Stimulated activated CD4-positive, alpha-beta T cell treated with anti-CD3 and anti-CD28 coated beads, Interleukin-12 subunit alpha, Interleukin-12 subunit beta, amount 100 ng/mL, for 4 hours (primary cell): Measurements from ENCODE around the gene RTF1.
"Not testable (repeated sequence)": the region's sequence is repeated elsewhere in the genome, so short reads cannot be mapped to it uniquely, and the experiment has no call there.

Source experiments
- DNase-seq: peaks from one replicate; pipeline ENCODE4 v3.0.0-alpha.2; 2020

Gene RTF1

DNA sequence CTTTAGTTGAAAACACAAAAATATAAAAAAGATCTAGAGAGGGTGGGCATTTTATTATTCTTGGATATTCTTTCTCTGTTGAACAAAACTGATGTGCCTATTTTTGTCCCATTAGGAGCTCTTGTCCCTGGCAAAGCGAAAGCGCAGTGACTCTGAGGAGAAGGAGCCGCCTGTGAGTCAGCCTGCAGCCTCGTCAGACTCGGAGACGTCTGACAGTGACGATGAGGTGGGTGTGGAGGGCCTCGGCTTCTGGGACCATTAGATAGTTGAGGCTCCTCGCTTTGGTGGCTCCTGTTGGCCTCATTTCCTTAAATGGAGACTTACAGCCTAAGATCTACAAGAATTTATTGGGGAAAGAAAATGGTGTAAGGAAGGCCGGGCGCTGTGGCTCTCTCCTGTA, 21.3 kb downstream of the RTF1 start:
- no peak for DNase-seq

DNA sequence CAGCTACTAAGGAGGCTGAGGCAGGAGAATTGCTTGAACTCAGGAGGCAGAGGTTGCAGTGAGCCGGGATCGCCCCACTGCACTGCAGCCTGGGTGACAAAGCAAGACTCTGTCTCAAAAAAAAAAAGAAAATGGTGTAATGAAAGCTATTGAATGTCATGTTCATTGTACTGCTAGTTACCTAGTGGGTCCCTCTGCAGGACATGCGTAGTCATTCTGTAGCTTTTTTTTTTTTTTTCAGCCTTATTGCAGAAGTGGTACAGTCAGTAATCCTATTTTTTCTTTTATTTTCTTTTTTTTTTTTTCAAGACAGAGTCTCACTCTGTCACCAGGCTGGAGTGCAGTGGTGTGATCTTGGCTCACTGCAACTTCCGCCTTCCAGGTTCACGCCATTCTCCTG, 21.9 kb downstream of the RTF1 start:
- DNase-seq: not testable (repeated sequence)

DNA sequence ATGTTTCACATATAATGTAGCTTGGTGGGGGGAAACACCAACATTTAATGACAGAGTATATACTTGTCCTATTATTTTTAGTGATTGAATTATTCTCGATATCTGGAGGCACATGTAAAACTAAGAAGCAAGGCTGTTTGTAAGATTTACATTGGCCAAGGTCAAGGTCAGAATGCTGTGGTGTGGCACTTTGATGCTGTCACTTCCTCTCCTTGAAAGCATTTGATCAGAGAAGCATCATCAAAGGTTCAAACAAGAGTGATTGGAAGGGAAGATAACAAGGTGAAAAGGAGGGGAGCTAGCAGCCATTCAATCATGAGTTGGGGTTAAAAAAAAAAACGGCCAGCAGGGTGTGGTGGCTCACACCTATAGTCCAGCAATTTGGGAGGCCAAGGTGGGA, 26.4 kb downstream of the RTF1 start:
- DNase-seq: no peak

DNA sequence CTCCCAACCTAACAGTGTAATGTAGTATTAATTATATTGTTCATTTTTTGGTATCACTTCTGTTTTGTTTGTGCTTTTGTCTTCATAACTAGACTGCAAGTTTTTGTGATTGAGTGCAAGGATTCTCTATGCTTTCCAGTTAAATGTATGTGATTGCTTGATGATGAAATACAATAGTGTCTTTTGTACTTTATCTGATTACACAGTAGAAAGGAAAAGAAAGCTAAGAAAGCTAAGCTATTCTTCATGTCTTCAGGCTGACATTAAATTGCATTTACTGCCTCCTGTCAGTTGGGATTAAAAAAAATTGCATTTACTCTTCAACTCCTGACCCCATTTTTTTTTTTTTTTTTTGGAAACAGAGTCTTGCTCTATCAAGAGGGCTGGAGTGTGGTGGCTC, 28.5 kb downstream of the RTF1 start:
- DNase-seq: no peak

DNA sequence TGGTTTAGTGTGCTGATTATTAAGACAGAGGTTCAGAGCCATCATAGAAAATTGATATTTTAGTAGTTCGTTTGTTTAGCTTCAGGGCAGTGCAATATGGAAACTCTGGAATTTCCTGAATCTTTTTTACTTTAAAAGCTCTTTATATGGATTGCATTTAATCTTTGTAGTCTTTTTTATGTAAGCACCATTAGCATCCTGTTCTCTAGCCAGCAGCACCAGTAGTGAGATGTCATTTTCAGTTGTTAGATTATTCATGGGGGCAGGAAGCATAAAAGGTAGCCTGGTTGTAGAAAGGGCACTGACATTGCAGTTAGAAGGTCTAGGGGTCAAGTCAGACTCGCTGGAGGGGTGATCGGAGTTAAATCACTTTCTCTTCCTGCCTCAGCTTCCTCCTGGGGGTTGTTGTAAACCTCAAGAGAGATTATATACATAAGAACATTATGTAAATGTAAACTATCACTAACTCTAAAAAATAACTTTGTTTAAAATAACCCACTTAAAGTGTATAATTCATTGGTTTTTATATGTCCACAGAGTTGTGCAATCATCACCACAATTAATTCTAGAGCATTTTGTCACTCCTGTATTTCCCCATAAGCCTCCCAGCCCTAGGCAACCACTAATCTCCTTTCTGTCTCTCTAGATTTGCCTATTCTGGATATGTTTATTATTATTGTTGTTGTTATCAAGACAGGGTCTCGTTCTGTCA, 45.3 kb downstream of the RTF1 start:
- no peak for DNase-seq

DNA sequence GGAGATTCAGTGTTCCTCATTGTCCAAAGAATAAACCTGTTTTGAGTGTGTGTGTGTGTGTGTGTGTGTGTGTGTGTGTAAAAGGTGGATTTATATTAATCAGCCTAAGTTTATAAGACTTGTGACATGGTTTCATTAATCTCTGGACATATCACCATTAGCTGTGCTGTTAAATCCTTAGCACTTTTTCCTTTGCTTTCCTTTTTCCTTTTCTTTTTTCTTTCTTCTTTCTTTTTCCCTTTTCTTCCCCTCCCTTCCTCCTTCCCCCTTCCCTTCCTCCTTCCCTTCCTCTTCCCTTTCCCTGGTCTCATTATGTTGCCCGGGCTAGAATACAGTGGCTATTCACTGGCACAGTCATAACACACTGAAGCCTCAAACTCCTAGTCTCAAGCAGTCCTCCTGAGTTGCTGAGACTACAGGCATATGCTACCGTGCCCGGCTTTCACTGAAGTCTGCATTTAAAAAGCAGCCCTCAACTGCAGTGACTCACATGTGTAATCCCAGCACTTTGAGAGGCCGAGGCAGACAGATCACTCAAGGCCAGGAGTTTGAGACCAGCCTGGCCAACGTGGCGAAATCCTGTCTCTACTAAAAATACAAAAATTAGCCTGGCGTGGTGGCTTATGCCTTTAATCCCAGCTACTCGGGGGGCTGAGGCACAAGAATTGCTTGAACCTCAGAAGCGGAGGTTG, 48.1 kb downstream of the RTF1 start:
- no peak for DNase-seq

DNA sequence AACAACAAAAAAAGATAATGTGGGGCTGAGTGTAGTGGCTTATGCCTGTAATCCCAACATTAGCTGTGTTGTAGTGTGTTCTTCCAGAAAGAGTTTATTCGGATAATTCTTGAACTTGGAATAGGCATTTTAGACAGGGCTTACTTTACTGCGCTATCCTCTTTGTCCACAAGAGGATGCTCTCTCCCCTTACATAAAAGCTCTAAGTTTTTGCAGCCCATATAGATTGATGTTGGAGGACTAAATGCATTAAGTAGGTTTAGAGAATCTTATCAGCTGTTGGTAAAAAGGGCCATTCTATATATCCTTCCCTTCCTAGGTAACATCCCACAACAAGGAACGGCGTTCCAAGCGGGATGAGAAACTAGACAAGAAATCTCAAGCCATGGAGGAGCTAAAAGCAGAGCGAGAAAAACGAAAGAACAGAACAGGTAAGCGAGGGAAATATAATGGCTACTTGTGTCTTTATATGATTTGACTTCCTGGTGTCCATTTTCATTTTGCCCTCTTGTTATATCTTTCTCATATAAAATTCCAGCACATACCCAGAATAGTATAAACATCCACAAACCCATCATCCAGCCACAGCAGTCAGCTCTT, 49.0 kb downstream of the RTF1 start:
- DNase-seq: no peak

DNA sequence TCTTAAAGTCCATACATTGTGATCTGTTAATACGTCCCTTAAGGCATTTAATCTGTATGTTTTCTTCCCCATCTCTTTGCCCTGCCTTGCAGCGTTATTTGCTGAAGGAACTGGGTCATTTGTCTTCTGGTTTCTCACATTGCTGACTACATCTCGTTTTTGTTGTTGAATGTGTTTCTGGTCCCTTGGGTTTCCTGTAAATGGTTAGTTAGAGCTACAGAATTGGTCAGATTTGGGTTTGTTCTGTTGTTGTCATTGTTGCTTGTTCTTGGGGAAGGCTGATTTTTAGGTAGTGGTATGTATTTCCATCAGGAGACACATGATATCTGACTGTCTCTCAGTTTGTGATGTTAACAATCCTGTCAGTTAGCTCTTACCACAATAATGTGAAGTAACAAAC, 49.8 kb downstream of the RTF1 start:
- no peak for DNase-seq

DNA sequence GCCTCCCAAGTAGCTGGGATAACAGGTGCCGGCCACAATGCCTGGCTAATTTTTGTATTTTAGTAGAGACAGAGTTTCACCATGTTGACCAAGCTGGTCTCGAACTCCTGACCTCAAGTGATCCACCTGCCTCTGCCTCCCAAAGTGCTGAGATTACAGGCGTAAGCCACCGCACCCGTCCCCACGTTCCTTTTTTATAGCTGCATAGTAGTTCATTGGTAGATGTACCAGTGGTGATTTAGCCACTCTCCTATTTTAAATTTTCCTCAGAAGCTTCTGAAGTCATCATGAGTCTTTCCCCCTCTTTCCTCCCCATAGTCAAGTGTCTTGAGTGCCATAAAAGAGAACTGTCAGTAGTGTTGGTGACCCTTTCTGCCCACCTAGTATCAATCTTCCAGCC, 52.7 kb downstream of the RTF1 start:
- DNase-seq: not testable (repeated sequence)

DNA sequence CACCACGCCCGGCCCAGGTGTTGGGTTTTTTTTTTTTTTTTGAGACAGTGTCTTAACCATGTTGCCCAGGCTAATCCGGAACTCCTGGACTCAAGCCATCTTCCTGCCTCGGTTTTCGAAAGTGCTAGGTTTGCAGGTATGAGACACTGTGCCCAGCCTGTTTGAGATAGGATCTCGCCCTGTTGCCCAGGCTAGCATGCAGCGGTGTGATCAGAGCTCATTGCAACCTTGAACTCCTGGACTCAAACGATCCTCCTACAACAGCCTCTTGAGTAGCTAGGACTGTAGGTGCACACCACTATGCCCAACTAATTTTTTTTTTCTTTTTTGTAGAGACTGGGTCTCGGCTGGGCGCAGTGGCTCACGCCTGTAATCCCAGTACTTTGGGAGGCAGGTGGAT, 56.5 kb downstream of the RTF1 start:
- no peak for DNase-seq

DNA sequence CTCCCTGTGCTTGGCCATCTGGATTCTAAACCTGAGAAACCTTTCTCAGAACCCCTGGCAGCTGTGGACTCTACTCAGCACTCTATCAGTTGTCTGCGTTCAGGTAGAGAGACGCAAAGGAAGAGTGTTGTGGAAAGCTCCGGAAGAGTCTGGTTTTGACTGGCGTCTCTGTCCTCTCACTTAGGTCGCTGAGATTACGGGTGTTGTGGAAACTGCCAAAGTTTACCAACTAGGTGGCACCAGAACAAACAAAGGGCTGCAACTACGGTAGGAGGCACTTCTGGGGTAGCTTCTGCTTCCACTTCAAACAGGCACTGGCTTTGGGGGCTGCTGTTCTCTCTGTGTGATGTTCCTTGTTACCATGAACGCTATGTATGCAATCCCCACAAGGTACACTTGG, 57.5 kb downstream of the RTF1 start:
- DNase-seq: no peak

DNA sequence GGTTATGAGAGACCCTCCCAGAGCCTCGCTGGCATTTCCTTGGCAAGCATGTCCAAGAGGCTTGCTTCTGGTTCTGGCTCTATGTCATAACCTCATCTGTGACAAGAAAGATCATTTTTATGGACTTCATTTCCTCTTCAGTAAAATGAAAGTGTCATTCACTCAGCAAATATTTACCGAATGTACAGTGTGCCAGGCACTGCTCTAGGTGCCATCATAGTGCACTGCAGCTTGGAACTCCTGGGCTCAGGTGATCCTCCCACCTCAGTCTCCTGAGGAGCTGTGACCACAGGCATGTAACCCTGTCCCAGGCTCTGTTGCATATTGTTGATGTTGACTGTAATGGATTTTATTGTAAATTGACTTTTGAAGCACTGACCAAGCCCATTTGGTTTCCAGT, 58.0 kb downstream of the RTF1 start:
- no peak for DNase-seq

DNA sequence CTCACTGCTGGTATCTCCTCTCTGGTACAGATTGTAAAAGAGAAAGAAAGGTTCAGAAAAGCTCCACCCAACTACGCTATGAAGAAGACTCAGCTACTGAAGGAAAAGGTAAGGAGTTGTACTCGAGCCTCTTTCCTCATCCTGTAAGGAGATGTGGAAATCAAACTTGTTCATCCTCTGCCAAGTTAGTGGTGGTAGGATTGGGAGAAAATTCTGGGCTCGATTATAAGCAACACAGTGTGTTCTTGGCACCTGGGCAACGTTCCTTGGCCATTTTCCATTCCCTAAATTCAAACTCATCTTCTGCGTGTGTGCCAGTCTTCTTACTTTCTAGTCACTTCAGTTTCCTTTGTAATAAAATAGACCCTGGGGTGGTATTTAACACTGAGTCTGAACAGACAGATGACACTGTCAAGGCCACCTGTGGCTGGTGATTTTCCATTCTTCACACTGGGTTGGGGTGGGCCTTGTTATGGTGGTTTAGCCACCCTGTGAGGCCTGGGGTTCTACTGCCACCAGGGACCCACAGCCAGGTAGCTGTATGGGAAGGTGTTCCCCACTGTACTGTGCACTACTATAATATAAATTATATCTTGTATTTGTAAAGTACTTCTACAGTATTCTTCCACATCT, 59.6 kb downstream of the RTF1 start:
- no peak for DNase-seq

DNA sequence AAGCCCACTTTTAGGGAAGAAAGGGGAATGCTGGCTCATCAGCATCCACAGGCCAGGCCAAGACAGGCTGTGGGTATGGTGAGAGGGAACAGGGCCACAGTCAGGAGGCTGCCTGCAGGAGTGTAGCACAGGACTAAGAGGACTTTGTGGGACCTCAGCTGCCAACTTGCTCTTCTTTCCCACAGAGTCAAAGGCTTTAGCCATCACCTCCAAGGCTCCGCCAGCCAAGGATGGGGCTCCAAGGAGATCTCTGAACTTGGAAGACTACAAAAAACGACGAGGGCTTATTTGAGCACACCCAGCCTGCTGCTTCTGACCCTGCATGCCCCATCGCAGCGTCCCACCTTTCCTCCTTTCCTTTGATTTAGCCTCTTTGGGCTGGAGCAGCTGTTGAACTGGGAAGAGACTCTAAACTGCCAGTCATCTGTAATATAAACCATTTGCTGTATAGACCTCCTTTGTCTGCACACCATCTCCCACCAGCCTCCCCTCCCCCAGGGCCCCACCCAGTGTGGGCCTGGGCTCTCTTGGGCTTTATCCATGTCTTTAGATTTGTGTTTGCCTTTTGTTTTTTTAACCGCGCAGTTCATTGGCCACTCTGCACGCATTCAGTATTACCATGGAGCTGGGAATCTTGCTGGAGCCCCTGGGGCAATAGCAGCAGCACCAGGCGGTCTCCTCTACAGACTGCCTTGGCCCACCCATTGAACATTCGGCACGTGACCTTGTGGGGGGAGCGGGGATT, 63.7 kb downstream of the RTF1 start:
- no peak for DNase-seq

DNA sequence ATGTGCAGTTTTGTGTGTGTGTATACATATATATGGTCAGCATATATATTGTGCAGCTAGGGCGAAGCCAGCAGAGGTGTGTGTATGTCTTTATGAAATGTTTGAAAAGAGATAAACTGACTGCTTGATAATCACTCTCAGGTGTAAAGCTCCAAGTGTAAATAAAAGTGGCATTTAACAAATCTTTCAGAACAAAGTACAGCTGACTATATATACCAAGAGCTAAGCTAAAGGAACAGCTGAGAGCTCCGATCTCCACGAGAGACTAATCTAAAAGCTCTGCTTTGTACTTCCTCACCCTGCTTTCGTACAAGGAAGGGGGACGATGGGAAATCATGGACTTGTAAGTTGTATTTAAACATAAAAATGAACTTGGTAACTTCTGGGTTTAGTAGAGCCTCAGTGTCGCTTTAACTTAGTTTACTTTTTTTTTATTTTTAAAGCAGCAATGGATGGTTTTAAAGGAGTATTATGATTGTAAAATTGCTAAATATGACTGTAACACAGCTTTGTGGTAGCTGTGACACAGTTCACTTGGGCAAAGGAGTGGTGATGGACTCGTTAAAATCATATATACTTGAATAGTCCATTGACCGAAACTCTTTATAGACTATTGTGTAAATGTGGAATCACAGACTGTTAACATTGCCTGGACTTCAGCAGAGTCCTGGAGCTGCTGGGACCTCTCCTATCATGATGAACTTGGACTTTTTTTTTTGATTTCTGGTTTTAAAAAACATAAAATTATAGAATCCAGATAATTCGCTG, 65.4 kb downstream of the RTF1 start:
- DNase-seq: no peak

DNA sequence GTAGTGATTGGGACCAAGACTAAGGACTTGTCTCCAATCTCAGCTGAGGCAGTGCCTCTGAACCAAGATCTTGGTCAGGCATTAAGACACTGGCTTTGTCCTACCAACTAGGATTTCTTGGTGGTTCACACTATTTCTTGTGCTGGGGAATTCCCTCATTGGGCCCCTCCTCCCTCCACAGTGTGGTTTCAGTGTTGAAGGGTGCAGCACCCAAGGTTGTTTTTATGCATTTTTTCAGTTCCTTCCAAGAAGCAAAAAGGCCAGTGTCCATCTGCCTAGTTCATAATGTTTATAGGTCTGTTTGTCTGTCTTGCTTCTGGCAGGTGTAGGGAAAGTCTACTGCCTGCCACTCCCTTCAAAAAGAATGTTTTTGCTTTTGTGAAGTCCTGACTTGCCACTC, 66.2 kb downstream of the RTF1 start:
- DNase-seq: no peak

DNA sequence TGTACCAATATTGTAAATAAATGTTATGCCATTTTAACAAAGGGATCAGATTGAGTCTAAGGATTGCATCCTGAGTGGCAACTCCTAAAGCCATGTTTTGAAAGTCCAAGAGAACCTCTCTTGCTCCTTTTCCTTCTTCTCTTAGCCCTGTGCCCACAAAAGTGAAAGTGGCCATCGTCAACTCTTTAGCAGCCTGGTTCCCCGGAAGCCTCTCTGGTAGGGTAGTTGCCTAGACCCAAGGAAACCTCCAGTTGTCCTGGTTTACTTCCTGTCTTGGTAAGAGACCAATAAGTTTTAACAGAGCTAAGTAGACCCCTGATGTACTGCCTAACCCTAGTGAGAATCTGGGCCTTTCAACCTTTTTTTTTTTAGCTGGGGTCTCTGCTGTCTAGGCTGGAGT, 66.6 kb downstream of the RTF1 start:
- DNase-seq: no peak

DNA sequence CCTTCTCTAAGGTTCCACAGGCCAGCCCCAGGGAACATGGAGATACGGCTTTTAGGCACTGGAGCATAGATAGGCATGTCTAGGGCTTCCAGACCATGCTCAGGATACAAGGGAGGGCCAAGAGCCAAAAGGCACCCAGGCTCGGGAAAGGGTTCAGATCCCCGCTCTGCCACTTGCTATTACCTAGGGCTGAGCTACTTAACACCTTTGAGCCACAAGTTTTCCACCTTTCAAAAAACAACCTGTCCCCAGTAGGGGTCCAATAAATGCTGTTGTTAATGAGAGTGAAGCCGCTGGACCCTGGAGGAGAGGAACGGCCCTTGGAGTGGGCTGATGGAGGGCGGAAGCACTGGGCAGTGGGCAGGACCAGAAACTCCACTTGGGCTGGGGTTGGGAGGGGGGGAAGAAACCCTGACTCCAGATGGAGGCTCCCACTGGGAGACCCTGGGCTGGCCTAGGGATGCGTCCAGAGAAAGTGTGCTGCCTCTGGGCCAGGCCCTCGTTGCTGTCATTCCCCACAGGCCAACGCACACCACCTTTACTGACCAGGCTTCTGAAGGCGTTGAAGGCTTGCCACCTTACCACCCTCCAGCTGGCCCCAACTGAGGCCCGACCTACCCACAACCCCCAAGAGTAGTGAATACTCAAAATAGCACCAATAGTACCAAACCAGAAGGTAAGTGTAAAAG, 68.2 kb downstream of the RTF1 start:
- DNase-seq: no peak

DNA sequence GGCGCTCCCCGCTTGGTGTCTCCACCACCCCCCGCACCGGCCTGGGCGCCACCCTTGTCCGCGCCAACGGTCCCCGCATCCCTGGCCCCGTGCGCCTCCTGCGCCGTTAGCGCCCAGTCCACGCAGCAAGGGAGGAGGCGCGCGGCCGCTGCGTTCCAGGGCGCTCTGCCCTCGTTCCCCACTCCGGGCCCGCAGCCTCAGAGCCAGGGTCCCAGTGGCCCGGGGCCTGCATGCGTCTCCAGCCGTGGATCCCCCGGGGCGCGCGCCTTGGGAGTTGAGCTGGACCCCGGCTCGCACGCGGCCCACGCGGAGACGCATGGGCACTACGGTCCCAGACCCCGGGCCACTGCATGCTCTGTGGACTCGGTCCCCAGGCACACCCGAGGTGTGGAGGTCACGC, 69.4 kb downstream of the RTF1 start:
- no peak for DNase-seq

DNA sequence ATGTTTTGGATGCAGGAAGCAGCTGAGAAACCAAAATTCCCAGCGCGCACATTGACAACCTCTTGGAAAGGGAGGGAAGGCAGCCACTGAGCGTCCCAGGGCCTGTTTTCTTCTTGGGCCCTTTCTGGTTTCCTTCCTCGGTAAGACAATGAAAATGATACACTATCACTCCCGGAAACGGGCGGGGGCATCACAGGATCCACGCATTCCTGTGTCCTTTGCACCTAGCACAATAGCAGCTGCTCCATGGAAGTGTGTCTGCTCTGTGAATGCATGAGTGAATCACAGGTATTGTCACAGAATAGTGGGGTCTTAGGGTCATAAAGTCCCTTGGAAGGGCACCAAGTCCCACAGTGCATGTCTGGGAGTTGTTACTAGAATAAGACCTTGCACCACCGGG, 70.5 kb downstream of the RTF1 start:
- no peak for DNase-seq

DNA sequence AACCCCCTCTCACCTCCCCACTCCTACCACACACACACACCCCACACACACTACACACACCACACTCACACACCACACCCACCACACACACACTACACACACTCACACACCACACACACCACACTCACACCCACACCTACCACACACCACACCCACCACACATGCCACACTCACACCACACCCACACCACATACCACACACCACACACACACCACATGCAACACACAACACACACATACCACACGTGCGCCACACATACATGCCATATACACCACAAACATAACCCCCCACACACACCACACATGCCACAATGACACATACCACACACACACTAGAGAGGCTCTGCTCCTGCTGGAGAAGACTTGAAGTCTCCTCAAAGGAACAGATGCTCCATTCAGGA, 70.9 kb downstream of the RTF1 start:
- no peak for DNase-seq

DNA sequence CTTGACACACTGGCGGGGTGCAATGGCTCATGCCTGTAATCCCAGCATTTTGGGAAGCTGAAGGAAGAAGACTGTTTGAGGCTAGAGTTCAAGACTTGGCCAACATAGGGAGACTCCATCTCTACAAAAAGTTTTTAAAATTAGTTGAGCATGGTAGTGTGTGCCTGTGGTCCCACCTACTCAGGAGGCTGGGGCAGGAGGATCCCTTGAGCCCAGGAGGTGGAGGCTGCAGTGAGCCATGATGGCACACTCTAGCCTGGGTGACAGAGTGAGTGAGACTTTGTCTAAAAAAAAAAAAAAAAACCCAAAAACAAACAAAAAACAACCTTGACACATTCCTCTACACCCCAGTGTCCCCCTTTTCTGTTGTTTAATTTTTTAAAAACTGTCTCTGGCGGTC, 72.7 kb downstream of the RTF1 start:
- DNase-seq: no peak
